ENCODE data around the gene CEACAM1.

DNA sequence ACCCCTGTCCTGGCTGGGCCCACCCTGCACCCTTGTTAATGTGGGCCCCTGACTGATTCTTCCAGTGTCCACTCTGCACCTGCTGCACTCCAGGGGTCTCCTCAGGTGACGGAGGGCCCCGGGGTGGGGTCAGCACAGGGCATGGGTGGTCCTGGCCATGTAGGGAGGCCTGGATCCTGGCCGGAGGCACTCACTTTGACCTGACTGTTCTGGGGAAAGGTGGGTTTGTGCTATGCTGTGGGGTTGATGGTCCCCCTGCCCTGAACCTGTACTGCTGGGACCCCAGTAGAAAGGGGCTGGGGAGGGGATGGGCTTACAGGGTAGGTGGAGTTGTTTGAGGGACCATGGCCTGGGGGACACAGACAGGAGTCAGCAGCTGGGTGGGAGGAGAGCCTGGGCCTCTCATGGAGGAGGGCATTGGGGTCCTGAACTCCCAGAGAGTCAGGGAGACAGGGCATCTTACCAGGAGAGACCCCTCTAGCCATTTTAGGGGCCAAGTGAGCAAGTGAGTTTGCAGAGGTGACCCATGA is 25.8 kb upstream of the CEACAM1 start:
- TF ChIP-seq, protein P1, sequence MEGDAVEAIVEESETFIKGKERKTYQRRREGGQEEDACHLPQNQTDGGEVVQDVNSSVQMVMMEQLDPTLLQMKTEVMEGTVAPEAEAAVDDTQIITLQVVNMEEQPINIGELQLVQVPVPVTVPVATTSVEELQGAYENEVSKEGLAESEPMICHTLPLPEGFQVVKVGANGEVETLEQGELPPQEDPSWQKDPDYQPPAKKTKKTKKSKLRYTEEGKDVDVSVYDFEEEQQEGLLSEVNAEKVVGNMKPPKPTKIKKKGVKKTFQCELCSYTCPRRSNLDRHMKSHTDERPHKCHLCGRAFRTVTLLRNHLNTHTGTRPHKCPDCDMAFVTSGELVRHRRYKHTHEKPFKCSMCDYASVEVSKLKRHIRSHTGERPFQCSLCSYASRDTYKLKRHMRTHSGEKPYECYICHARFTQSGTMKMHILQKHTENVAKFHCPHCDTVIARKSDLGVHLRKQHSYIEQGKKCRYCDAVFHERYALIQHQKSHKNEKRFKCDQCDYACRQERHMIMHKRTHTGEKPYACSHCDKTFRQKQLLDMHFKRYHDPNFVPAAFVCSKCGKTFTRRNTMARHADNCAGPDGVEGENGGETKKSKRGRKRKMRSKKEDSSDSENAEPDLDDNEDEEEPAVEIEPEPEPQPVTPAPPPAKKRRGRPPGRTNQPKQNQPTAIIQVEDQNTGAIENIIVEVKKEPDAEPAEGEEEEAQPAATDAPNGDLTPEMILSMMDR (IDR thresholded peaks at IDR 0.05; ENCODE audit: low read length) = no peak
- no peak for TF ChIP-seq EZH2phosphoT487 (IDR thresholded peaks at IDR 0.05; ENCODE audit: low read length)
